Type B pancreatic cell (in vitro differentiated cells): ENCODE measurements around the gene MSANTD1. TPM values are rescaled to one million over a fixed set of nuclear protein-coding genes. Genes with fewer than 3 reads are reported as not detected.

Experiments
- DNase-seq: peaks from one replicate; pipeline ENCODE4 v3.0.0; 2021; ENCODE audit warnings: mixed read lengths; ENCODE audit not compliant: unreplicated experiment; ENCODE audit errors: extremely low spot score
- H3K27ac Mint-ChIP-seq: 2 replicates; pipeline ENCODE4 v1.8.0; 2021; ENCODE audit warnings: mild to moderate bottlenecking, mixed read lengths
- H3K27me3 Mint-ChIP-seq: 2 replicates; pipeline ENCODE4 v1.8.0; 2021; ENCODE audit warnings: mixed read lengths
- H3K36me3 Mint-ChIP-seq: 2 replicates; pipeline ENCODE4 v1.8.0; 2021; ENCODE audit warnings: mixed read lengths
- H3K4me1 Mint-ChIP-seq: one replicate; pipeline ENCODE4 v1.8.0; 2021; ENCODE audit warnings: mixed read lengths; ENCODE audit not compliant: unreplicated experiment
- H3K4me3 Mint-ChIP-seq: 2 replicates; pipeline ENCODE4 v1.8.0; 2021; ENCODE audit warnings: mild to moderate bottlenecking, mixed read lengths
- H3K9me3 Mint-ChIP-seq: 2 replicates; pipeline ENCODE4 v1.8.0; 2021; ENCODE audit warnings: mixed read lengths
- CTCF ChIP-seq: fragments of 200-600 bp; sonication (generic); conservative IDR thresholded peaks from 2 replicates; pipeline ENCODE4 v1.5.0; 2021; ENCODE audit warnings: antibody characterized with exemption, mild to moderate bottlenecking
- total RNA-seq: library from RNA; stranded (reverse); gene quantifications from 2 replicates; pipeline ENCODE4 v1.2.1, GENCODE V29; 2021; ENCODE audit warnings: low replicate concordance

The MSANTD1 gene
- total RNA-seq, 1 donor from 2014 or later: 1.4 TPM

DNA sequence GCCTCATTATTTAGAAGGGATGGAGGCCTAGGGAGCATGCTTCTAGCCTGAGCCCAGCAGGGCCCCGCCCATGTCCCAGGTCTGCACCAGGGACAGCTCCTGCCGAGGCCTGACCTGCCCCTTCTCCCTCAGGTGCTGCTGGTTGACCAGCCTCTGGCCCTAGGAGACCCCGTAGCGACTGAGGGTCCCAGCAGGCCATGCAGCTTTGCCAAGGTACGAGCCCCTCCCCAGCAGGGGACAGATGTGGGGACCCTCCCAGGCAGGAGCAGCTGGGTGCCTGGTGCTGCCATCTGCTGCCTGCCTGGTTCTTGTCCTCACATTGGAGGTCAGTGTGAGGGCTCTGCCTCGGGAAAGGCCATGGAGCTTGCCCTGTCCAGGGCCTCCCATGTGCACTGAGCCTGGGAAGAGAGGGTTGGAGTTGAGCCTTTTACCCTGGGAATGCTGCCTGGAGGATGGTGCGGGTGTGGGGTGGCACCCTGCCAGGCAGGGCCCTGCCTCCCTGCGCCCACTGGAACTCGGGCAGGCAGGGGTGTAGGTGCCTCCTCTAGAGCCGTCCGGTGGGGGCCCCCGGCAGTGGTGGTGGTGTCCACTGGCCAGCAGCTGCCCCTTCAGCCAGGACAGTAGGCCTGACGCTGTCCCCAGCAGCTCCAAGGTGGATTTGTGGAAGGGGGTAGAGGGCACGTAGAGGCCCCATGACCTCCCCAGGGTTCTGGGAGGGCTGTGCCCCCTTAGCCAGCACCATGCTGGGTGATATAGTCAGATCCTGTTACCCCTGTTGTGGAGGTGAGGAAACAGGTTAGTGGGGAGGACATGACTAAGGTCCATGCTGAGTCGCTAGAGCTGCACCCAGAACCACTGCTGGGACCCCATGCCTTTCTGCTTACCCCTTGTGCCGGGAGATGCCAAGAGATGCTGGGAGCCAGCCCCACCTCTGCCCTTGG lies 2.2 kb upstream of the MSANTD1 start:
- Mint-ChIP-seq H3K27ac (no peak overlapping the region), H3K9me3 (no peaks in the 10 kb centered on the region), H3K27me3 (no peaks in the 10 kb centered on the region), H3K36me3 (peaks cover 4% of the 10 kb centered on the region), H3K4me1 (peaks cover 4% of the 10 kb centered on the region), H3K4me3 (no peak overlapping the region)
- no peak for TF ChIP-seq CTCF
- DNase-seq: no peak

DNA sequence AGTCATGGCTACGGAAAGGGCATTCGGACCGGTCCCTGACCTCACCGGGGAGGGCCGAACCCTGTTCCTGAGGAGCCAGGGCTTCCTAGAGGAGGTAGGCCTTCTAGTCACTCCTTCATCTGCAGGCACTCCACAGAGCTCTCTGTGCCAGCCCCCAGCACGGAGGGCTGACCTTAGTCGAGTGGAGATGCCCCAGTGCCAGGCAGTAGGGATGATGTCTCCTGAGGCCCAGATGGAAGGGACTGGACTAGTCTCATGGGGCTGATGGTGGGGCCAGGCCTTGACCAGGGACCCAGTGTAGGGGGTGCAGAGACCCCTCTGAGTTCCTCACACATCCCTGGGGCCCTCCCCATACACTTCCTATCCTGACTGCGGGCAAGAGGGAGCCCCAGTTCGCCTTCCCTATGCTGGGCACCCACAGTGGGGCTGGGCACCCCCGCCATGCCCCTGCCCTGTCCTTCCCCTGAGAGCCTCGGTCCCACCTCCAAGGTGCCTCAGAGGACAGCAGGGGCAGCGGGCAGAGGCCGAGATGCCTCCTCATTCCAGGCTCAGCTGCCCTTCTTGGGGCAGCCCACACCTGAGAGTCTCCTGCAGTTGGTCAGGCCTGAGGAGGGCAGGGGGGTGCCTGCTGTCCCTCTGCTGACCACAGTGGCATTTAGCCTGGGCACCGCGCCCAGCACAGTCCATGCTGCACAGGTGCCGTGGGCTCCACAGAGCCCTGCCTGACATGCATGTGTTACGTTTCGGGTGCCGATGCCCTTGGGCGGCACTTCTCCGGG lies 1.4 kb upstream of the MSANTD1 start:
- no peaks in the 10 kb centered on the region for H3K36me3 Mint-ChIP-seq
- H3K4me1 Mint-ChIP-seq: no peaks in the 10 kb centered on the region
- DNase-seq: no peak
- H3K9me3 Mint-ChIP-seq: no peaks in the 10 kb centered on the region
- no peaks in the 10 kb centered on the region for H3K27me3 Mint-ChIP-seq
- no peak for TF ChIP-seq CTCF
- H3K27ac Mint-ChIP-seq: no peak overlapping the region
- H3K4me3 Mint-ChIP-seq: no peak overlapping the region

DNA sequence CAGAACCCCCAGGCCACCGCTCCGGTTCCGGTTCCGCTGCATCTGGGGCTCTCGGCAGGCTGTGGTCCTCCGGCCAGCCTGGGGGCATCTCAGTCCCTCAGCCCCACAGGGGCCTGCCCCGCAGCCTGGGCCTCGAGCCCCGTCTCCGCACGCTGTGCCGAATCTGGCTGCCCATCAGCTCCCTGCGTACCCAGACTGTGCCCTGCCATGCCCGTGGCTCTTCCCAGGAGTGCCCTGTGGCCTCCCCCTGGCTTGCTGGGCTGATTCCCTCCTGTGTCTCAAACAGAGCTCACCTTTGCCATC lies 830 bp upstream of the MSANTD1 start:
- Mint-ChIP-seq H3K4me3 (no peak overlapping the region), H3K36me3 (no peaks in the 10 kb centered on the region), H3K27ac (no peak overlapping the region), H3K27me3 (no peaks in the 10 kb centered on the region), H3K9me3 (no peaks in the 10 kb centered on the region), H3K4me1 (no peaks in the 10 kb centered on the region)
- TF ChIP-seq CTCF: no peak
- no peak for DNase-seq

DNA sequence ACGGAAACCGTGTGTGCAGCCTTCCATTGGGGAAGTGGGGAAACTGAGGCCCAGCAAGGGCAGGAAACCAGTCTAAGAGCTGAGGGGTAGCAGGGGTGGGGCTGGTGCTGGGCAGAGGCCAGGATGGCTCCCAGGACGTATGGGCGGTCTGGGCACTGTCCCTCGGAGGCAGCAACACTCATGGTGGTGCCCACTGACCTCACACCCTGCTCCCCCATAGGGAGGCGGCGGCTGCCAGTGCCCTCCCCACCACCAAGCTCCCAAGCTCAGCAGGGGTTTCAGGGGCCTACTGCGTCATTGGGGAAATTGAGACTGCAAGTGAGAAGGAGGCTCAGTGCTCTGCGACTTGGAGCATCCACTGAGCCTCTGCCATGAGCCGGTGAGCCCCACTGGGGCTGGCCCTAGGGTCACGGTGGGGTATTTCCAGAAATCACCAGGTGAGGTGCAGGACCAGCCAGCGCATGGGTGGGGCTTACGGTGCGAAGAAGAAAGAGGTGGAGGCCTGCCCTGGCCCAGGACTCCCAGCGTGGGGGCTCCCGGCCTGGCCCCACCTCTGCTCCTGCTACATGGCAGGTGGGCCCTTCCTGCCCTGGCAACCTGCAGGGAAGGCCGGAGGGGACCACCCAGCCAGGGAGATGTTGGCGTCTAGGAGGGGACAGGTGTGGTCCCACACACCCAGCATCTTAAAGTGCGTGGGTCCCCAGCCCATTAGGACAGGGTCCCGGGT lies 915 bp downstream of the MSANTD1 start:
- TF ChIP-seq CTCF: no peak
- H3K9me3 Mint-ChIP-seq: no peaks in the 10 kb centered on the region
- H3K4me1 Mint-ChIP-seq: no peaks in the 10 kb centered on the region
- DNase-seq: no peak
- no peak overlapping the region for H3K4me3 Mint-ChIP-seq
- no peaks in the 10 kb centered on the region for H3K27me3 Mint-ChIP-seq
- no peak overlapping the region for H3K27ac Mint-ChIP-seq
- H3K36me3 Mint-ChIP-seq: no peaks in the 10 kb centered on the region

DNA sequence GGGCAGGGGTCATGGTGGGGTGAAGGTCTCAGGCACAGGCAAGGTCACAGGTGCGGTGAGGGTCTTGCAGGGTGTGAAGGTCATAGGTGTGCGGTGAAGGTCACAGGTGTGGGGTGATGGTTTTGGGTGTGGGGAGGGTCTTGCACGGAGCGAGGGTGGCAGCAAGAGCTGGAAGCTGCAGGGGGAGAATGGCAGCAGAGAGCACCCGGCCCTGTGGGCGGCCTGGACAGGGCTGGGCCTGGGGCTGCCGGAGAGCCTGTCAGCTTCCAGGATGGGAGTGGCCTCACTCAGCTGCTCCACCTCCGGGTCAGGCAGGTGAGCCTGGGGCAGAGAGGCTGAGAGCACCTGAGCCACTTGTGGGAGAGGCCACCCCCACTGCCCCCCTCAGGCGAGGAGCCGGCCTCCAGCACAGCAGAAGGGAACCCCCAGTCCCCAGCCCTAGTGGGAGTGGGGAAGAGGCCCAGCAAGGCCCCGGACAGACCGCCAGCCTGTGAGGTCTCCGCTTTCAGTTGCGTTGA lies 1.5 kb downstream of the MSANTD1 start:
- Mint-ChIP-seq H3K27me3 (no peaks in the 10 kb centered on the region), H3K9me3 (no peaks in the 10 kb centered on the region), H3K36me3 (no peaks in the 10 kb centered on the region), H3K27ac (no peak overlapping the region), H3K4me1 (no peaks in the 10 kb centered on the region), H3K4me3 (no peak overlapping the region)
- TF ChIP-seq CTCF: no peak
- DNase-seq: no peak
